Activated T-cell treated with anti-CD3 and anti-CD28 coated beads for 48 hours (primary cell): Measurements from ENCODE around the gene PRICKLE1.
"Not testable (repeated sequence)": the region's sequence is repeated elsewhere in the genome, so short reads cannot be mapped to it uniquely, and the experiment has no call there.

Experiments
- DNase-seq: peaks from one replicate; pipeline ENCODE4 v3.0.0-alpha.2; 2020; ENCODE audit warnings: low read depth

The PRICKLE1 gene

GRCh38 chr12:42556917-42557316 lies 32.6 kb downstream of the PRICKLE1 start:
- no peak for DNase-seq

- no peak for DNase-seq
Measured at GRCh38 chr12:42552822-42553221, 36.7 kb downstream of the PRICKLE1 start.

DNA sequence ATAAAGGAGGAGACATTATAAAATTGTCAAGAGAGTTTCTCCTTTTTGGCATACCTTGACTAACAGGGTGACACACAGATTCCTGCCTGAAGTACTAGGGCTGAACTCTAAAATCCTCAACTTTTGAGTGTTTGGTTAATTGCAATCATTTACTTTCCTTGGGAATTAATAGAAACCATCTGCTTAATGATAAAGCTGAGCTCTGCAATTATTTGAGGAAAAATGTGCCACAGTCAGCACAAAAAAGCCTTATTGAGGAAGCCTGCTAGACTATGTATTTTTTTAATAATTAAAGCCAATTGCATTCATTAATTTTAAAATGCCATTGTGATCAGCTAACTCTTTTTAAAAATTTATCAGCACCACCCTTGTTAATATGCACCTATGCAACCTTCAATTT lies 38.7 kb downstream of the PRICKLE1 start:
- DNase-seq, result no peak

GRCh38 chr12:42546709-42547108 lies 42.8 kb downstream of the PRICKLE1 start:
- no peak for DNase-seq

GRCh38 chr12:42541965-42542364 lies 47.6 kb downstream of the PRICKLE1 start:
- DNase-seq, result no peak

DNA sequence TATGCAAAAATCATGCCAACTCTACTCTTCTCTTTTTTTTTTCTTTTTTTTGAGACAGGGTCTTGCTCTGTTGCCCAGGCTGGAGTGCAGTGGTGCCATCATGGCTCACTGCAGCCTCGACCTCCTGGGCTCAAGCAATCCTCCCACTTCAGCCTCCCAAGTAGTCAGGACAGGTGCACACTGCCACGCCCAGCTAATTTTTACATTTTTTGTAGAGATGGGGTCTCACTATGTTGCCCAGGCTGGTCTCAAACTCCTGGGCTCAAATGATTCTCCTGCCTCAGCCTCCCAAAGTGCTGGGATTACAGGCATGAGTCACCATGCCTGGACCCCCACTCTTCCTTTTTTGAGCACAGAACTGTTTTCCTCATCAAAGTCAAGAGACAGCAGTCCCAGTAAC lies 48.2 kb downstream of the PRICKLE1 start:
- not testable (repeated sequence) for DNase-seq

DNA sequence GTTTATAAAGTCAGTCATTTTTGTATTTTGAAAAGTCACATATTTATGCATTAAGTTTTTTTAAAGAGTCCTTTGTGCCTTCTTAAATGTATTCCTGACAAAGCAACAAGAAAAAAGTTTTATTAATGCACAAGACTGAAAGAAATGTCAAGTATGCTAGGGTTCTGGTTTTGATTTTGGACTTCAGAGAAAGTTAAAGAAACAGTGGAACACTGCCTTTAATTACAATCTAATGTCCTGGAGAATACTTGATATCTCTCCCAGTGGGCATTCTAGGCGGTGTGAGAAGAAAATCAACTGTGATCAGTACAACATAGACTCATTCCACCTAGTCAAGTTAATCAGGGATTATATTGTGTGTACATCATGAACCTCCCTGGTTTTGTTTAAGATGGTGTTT lies 49.9 kb downstream of the PRICKLE1 start:
- no peak for DNase-seq

DNA sequence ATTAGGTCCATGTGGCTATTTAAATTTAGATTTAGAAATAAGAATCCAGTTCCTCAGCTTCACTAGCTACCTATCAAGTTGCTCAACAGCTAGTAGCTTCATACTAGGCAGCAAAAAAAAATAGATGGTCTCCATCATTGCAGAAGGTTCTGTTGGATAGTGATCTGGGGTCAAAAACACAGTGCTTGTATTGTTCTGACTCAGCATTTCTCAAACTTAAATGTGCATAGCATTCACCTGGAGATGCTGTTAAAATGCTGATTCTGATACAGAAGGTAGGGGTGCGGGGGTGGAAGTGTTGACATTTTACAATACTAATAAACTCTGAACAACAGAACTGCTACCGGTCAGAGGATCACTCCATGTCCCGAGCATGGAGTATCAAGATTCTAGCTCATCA lies 51.3 kb downstream of the PRICKLE1 start:
- no peak for DNase-seq

DNA sequence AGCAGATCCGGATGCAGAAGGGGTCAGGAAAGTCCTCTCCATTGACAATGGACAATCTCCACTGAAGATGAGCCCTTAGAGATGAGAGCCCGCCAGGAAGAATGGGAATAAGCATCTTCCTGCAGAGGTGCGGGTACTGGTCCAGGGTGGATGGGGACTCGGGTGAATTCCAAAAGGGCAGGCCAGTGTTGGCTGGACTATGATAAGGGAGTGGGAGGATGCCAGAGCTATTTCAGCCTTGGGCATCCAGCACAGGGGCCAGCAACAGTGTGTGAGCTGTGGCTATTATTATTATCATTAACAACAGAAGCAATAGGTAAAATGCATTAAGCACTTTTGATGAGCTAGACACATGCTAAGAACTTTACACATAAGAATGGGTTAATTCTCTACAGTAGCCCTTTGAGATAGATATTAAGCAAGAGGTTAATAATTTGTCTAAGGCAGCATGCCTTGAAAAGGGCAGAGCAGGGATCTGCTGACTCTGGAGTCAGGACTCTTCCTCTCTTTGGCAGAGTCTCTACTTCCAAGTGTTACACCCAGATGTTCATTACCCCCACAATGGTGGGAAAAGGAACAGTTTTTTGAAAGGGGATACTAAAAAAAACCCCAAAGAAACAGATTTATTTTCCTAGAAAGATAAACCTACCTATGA lies 55.2 kb downstream of the PRICKLE1 start:
- no peak for DNase-seq

DNA sequence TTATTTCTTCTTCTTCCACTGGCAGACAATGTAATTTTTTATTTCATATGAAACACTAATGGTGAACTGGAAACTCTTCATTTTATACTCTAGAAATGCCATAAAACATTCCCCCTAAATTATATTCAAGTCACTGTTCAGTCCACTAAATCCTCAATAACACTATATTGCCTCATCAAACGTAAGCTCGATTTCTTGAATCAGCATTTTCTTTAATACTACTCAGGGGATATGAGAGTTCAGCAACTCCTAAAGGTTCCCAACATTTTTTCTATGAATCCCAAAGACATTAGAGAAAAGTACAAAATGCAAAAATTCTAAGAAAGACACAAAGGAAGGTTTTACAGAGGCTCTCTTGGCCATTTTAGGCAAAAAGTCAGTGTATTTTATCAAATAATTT lies 59.3 kb downstream of the PRICKLE1 start:
- DNase-seq, result no peak

DNA sequence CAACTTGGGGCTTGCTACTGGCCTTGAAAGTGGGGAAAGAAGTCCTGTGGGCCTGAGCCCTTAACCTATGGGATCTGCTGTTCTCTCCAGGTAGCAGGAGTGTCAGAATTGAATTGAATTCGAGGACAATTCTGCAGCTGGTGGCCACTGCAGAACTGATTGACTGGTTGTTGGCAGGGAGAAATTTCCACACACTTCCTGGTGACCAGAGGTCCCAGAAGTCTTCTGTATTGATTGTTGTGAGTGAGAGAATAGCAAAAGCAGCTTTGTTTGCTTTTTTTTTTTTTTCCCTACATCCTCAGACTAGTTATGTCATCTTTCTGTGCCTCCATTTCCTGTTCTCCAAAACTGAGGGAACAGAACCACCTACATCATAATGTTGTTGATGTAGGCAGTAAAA lies 64.1 kb downstream of the PRICKLE1 start:
- no peak for DNase-seq

GRCh38 chr12:42524716-42525115 lies 64.8 kb downstream of the PRICKLE1 start:
- no peak for DNase-seq

DNA sequence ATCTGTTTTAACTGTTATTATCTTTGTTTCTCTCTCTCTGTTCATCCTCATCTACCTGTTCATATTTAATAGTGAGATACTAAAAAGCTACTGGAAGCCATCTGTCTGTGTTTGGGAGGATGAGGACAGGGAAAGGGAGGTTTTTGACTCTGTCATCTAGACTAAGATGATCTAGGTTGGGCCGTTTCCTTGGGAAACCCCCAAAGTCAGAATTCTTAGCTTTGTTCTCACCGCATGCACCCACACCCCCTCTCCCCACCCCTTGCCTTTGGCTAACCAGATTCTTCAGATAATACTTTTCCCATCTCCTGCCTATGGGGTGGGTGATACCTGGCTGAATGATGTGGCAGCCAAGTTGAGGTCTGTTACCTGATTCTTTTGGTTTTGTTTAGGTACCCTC lies 73.0 kb downstream of the PRICKLE1 start:
- DNase-seq, result no peak

DNA sequence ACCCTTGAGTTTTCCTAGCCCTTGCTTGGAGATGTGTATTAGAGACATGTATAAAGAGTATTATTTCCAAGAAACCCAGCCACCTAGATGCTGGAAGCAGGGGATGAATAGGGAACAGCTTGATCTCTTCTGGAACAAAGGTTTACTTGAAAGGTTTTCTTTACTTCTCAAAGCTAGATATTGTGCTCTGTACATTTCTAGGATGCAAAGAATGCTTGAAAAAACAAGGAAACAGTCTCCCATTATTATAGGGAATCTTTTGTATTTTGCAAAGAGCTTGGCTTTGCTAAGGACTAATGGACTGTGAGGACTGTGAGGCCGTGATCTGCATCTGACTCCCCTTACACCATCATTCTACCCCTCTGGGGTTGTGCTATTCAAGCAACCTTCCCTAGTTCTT lies 77.9 kb downstream of the PRICKLE1 start:
- no peak for DNase-seq

DNA sequence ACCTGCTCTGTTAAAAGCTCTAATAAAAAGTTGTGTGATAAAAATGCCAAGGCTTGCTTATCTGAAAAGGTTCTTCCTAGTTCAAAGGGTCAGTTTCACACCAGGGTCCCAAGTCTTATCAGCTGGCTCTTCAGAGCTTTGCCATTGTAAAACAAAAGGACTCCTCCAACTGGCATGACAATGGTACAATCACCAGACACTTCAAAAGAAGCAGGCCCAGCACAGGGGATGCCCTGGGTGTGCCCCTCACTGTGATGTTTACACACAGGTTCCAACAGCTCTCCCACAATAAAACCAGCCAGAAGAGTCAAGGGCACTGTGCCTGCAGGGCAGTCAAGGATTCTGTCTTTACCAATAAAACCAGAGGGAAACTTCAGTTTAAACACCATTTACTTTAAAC lies 78.7 kb downstream of the PRICKLE1 start:
- no peak for DNase-seq

GRCh38 chr12:42508913-42509460 lies 80.6 kb downstream of the PRICKLE1 start:
- DNase-seq, result no peak

DNA sequence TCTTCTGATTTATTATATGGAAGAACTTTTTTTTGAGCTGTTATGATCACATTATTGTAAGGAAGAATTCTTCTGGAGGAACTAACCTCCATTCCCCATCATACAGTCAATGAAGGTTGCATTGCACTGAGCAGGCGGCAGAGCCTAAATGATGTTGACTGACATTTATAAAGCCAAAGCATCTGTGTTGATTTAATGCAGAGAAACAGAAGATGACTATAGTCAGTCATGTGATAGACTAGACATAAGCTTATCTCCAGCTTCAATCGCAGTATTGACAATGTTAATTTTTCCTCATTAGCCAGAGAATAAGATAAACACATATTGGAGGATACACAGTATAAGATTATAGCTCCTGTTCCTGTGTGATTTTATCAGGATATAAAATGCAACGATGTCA lies 82.0 kb downstream of the PRICKLE1 start:
- no peak for DNase-seq

DNA sequence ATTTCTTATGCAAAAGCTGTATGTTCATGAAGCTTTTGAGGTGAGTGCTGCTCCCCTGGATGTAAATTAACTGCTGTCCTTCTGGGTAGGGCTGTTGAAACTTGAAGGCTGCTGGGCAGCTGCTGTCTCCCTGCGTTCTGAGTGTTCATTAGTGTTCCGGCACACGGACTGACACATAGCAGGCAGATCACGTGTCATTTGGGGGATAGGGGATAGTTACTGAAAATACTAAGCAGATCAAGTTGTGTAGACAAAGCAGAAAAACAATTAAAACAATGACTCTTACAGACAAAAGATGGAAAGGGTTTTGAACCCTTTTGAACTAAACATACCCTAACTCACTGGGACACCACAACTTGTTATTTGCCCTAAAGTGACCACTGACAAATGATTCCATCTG lies 82.5 kb downstream of the PRICKLE1 start:
- no peak for DNase-seq

DNA sequence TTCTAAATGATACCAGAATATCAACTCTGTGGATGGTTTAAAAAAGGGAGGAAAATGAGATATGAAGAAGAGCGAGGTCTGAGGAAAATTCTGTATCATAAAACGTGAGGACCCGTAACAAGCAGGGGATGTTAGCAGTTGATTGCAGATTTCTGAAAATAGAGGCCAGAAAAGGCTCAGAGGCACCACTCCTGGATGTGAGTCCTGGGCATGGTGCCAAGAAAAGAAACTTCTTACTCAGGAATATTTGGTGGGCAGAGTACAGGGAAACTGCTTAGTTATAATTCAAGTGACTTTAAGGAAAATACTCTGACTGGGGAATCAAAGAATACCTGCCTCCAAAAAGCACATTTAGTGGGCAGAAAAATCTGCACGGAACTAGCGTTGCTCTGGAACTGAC lies 85.5 kb downstream of the PRICKLE1 start:
- DNase-seq, result no peak

- DNase-seq, result no peak
Measured at GRCh38 chr12:42502682-42503081, 86.9 kb downstream of the PRICKLE1 start.

- DNase-seq, result no peak
Measured at GRCh38 chr12:42498549-42499247, 90.8 kb downstream of the PRICKLE1 start.

GRCh38 chr12:42496886-42497285 lies 92.7 kb downstream of the PRICKLE1 start:
- no peak for DNase-seq

- DNase-seq, result no peak
Measured at GRCh38 chr12:42495244-42495643, 94.3 kb downstream of the PRICKLE1 start.

DNA sequence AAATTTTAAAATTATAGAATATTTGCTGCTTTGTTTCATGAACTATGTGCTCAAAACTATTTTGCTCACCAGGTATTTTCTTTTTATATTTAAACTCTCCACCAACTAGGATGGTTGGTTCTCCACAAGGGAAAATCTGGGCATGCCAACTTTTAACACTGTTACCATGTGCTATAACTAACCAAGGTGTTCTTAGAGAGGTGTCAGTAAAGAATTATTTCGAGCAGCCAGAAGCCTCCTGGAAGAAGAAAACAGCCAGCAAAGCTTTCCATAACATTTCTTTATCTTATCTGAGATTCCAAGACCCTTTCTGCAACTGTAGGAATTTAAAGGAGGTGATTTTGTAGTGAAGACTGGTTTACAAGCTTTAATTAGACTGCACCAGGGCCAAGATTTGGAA lies 97.3 kb downstream of the PRICKLE1 start:
- no peak for DNase-seq
